ENCODE measurements around the gene TFDP1.

GRCh38 chr13:113596321-113597200 lies 12.0 kb downstream of the TFDP1 start:
- TF ChIP-seq, protein P1, sequence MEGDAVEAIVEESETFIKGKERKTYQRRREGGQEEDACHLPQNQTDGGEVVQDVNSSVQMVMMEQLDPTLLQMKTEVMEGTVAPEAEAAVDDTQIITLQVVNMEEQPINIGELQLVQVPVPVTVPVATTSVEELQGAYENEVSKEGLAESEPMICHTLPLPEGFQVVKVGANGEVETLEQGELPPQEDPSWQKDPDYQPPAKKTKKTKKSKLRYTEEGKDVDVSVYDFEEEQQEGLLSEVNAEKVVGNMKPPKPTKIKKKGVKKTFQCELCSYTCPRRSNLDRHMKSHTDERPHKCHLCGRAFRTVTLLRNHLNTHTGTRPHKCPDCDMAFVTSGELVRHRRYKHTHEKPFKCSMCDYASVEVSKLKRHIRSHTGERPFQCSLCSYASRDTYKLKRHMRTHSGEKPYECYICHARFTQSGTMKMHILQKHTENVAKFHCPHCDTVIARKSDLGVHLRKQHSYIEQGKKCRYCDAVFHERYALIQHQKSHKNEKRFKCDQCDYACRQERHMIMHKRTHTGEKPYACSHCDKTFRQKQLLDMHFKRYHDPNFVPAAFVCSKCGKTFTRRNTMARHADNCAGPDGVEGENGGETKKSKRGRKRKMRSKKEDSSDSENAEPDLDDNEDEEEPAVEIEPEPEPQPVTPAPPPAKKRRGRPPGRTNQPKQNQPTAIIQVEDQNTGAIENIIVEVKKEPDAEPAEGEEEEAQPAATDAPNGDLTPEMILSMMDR (IDR thresholded peaks at IDR 0.05; ENCODE audit: insufficient read depth, low read length, poor library complexity, severe bottlenecking), result no peak
- no peak for TF ChIP-seq EZH2phosphoT487 (conservative IDR thresholded peaks at IDR 0.05; ENCODE audit: low read length)
